GM18502 (cell line): Measurements from ENCODE around the gene TACC2.
"Not testable (repeated sequence)": the region's sequence is repeated elsewhere in the genome, so short reads cannot be mapped to it uniquely, and the experiment has no call there.

Experiments
- ATAC-seq: cut with Tn5 transposase; IDR thresholded peaks from one replicate; pipeline ENCODE4 v1.9.1; 2021; ENCODE audit warnings: mild to moderate bottlenecking; ENCODE audit not compliant: unreplicated experiment, poor library complexity

TACC2 gene

DNA sequence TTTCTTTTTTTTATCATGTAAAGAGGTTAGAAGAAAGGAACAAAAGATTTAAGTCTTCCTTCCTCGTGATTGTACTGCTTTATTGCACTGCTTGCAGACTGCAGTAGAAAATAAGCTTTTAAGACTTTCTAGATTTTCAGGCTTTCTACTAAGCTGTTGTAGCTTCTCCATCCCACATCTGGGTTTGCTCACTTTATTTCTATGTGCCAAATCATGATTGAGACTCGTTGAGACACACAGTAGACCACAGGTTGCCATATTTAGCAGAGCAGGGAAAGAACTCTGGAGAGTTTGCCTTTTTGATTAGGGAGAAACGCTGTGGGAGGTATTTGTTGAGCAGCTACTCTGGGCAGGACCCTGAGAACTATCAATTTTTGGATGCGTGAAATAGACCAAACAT lies 192.9 kb downstream of the TACC2 start:
- no peak for ATAC-seq

DNA sequence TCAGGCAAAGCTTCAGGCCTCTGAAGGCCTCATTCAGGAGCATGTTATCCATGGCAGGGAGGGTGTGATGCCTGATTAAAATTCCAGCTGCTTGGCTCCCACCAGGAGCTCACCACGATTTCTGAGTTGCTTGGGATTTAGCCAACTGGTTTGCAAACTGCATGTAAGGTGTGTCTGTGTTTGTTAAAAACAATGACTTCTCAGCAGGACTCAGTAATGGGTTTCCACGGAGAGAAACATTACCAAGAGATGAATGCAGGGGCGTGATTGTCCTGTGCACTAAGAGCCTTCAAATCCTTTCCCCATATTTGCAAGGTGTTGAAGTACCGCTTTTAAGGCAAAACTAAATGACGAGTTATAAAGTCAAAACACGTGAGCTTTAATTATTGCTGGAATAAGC lies 193.3 kb downstream of the TACC2 start:
- no peak for ATAC-seq

GRCh38 chr10:122184254-122184653 lies 195.3 kb downstream of the TACC2 start:
- ATAC-seq, result no peak

GRCh38 chr10:122185643-122186042 lies 196.7 kb downstream of the TACC2 start:
- no peak for ATAC-seq

- ATAC-seq, result no peak
Observed at GRCh38 chr10:122186816-122187810, 198.2 kb downstream of the TACC2 start.

DNA sequence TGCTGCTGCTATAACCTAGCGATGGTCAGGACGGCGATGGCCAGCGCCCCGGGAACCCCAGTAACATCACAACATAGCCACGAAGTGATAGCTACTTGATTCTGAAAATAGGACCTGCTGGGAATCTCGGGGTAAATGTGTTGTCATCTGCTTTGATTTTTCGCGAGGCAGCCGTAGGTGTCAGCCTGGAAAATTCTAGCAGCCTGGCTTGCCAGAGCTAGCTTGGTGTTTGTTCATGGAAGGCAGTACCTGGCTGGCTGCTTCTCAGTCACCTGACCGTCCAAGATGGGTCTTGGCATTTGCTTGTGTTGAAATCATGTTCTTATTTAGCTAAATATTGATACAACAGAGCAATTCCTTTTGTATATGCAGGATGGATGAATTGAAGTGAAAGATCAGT lies 199.7 kb downstream of the TACC2 start:
- no peak for ATAC-seq

- ATAC-seq, result no peak
Observed at GRCh38 chr10:122189185-122189584, 200.2 kb downstream of the TACC2 start.

DNA sequence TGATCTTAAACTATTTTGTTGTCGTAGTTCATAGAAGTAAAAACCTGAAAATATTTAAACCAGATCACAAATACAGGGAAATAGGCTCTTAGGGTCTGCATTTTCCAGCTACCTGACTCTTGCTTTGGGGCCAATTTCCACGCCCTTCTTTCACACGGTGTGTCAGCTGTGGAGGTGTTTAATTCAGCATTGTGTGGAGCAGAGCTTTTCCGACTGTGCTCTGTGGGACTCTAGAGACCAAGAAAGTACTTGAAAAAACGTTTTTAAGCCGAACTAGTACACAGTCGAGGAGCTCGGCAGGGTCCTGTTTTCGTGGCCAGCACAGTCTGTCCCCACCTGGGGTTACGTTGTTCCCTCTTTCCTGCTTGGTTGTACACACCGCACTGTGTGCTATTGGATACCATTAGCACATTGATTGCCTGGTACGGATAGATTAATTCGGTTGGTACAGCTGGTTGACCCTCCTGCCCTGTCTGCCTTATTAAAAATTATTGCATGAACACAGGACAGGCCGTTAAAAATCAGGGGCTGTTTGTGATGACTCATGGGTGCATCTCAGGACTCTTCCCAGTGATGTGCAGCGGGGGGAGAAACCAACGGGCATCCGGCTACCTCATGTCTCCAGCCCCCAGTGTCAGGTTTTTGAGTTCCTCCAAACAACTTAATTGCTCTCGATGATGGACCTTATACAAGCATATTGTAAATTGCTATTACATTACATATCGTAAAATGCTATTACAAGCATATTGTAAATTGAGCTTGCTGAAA lies 201.4 kb downstream of the TACC2 start:
- no peak for ATAC-seq

DNA sequence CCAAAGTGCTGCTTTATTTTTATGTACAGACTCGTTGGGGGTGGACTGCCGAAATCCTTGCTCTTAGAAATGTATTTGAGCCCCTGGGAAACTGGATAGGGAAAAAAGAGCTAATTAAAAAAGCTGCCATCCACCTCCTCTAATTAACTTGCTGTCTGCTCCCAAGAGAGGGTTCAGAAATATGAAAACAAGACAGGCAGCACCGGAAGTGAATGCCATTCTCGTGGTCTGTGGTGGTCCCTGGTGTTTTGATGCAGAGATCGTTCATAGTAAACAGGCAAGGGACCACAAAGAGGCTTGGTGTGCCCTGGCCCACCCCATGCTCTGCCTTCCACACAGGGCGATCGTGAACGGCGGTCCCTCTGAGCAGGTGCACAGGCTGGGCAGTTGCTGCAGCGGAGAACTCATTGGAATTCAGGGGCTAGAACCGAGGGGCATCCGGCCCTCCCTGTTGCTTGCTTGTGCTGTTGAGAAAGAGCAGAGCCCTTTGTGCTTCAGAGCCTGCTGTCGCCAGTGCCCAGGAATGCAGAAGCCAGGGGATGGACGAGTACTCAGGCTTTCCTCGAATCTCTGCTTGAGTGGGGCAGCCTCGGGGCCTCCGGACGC lies 203.1 kb downstream of the TACC2 start:
- ATAC-seq, result no peak

- ATAC-seq, result no peak
Observed at GRCh38 chr10:122194251-122194650, 205.3 kb downstream of the TACC2 start.

GRCh38 chr10:122196218-122196617 lies 207.3 kb downstream of the TACC2 start:
- no peak for ATAC-seq

GRCh38 chr10:122197611-122198222 lies 208.8 kb downstream of the TACC2 start:
- no peak for ATAC-seq

GRCh38 chr10:122198631-122199030 lies 209.7 kb downstream of the TACC2 start:
- no peak for ATAC-seq

GRCh38 chr10:122199070-122199469 lies 210.1 kb downstream of the TACC2 start:
- ATAC-seq, result no peak

DNA sequence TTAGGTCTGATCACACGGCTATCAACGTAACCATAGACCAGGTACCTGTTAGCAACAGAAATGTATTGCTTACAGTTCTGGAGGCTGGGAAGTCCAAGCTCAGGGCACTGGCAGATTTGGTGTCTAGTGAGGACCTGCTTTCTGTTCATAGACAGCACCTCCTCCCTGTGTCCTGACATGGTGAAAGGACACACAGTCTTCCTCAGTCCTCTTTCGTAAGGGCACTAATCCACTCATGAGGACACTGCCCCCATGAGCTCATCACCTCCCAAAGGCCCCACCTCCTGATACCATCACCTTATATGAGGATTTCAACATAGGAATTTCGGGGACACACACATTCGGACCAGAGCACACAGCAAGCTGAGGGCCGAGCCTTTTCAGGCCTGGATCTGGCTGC lies 210.7 kb downstream of the TACC2 start:
- ATAC-seq, result no peak

- no peak for ATAC-seq
Observed at GRCh38 chr10:122201401-122201800, 212.4 kb downstream of the TACC2 start.

GRCh38 chr10:122203180-122203579 lies 214.2 kb downstream of the TACC2 start:
- not testable (repeated sequence) for ATAC-seq

DNA sequence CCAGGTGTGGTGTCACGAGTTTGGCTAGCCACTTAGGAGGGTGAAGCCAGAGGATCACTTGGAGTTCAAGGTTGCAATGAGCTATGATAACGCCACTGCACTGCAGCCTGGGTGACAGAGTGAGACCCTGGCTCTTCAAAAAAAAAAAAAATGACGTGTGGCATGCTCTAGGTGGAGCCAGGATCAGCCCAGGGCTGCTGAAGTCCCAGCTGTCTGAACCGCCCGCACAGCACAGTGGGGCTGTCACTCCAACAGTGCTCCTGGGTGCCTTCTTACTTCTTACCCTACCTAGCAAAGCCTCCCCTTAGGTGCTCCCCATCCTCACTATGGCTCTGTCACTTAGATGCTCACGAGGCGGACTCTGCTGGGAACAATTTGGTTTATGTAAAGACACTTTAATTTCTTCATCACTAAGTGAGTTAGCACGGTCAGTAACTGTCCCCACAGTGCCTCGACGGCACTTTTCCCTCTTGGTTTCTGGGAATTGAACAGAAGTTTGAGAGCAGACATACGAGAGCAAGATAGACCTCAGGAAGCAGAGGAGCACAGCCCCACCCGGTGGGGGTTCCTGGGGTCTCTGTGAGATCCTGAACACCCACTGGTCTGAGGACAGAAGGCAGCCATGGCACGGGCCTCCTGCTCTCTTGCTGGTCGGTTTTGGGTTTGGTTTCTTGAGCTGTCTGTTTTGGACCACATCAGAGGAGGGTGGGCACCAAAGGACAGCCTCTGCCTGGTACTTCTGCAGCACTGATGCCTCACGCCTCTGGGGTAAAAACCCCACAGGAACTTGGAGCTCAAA lies 215.9 kb downstream of the TACC2 start:
- ATAC-seq, result no peak

DNA sequence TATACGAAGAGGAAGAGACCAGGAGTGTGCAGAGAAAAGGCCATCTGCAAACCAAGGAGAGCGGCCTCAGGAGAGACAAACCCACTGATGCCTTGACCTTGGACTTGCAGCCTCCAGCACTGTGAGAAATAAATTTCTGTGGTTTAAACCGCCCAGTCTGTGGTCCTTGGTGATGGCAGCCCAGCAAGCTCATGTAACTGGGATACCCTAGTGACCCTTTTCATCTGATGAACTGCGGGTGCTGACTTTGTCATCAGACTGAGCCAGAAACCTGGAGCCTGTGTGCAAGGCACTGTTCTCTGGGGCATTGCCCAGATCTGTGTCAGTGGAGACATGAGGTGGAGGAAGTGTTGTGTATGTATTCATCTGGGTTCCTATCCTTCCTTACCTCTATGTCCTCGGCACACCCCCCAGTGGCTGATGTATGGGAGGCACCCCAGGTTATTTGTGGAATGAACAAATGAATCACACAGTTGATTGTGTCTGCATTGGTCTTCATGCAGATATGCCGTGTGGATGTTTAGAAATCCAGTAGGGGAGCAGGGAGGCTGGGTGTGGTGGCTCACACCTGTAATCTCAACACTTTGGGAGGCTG lies 217.6 kb downstream of the TACC2 start:
- no peak for ATAC-seq
